Transverse colon (tissue), 4 donors: ENCODE measurements around the gene MTF1. TPM values are rescaled to one million over a fixed set of nuclear protein-coding genes. Genes with fewer than 3 reads are reported as not detected.
"Not testable (repeated sequence)": the region's sequence is repeated elsewhere in the genome, so short reads cannot be mapped to it uniquely, and the experiment has no call there.

ENCODE experiments used
- DNase-seq: peaks from one replicate; pipeline ENCODE4 v3.0.0-alpha.2; 2019
- H3K27ac ChIP-seq, 4 donors: fragments of 200-600 bp; sonication (generic); 2 replicates each; pipeline ENCODE4 v1.5.1; 2016 to 2018; ENCODE audit warnings: inconsistent platforms in 4 of 4
- H3K27me3 ChIP-seq: fragments of 200-600 bp; sonication (generic); 2 replicates; pipeline ENCODE4 v1.5.1; 2017; ENCODE audit warnings: inconsistent platforms
- H3K36me3 ChIP-seq, 4 donors: fragments of 200-600 bp; sonication (generic); 2 replicates each; pipeline ENCODE4 v1.5.1; 2017 to 2019; ENCODE audit warnings: inconsistent platforms in 4 of 4
- H3K4me1 ChIP-seq, 4 donors: fragments of 200-600 bp; sonication (generic); 2 replicates each; pipeline ENCODE4 v1.5.1; 2017 to 2020; ENCODE audit warnings: inconsistent platforms in 4 of 4
- H3K4me3 ChIP-seq, 4 donors: fragments of 200-600 bp; sonication (generic); 1 replicate in 1 of 4; 2 replicates in 3 of 4; pipeline versions ENCODE4 v1.5.1 to v1.6.1; 2017 to 2019; ENCODE audit warnings: inconsistent platforms in 4 of 4
- H3K9me3 ChIP-seq, 2 donors: fragments of 200-600 bp; sonication (generic); 2 replicates each; pipeline ENCODE4 v1.5.1; 2017 to 2019; ENCODE audit warnings: inconsistent platforms in 2 of 2
- EP300 ChIP-seq: sonication (generic); formaldehyde crosslinking; IDR thresholded peaks from one replicate; pipeline ENCODE4 v1.6.1; 2017; ENCODE audit warnings: antibody characterized with exemption, low read depth
- POLR2A ChIP-seq: fragments of 450-650 bp; IDR thresholded peaks from one replicate; pipeline ENCODE4 v1.6.1; 2016; ENCODE audit warnings: antibody characterized with exemption, mild to moderate bottlenecking, moderate library complexity
- POLR2AphosphoS5 ChIP-seq, 3 donors: sonication (generic); formaldehyde crosslinking; IDR thresholded peaks; one replicate each; pipeline ENCODE4 v1.6.1; 2016; ENCODE audit warnings: antibody characterized with exemption in 3 of 3
- whole genome bisulfite sequencing, 2 donors: methylation state at CpG; one replicate each; pipeline ENCODE4 v1.1.5; 2018; ENCODE audit warnings: low coverage in 1 of 2; 5-methylcytosine and 5-hydroxymethylcytosine counted together
- in situ Hi-C, 4 donors: fragments of 200-750 bp; cut with MboI; loops; one replicate each; pipeline versions ENCODE4 v1.15.0 to v1.15.1; 2017; ENCODE audit warnings: low sequenced_read_pairs in 3 of 4, low pct_ligation_motif_present in 1 of 4, low pct_unique_long_range_greater_than_20kb in 1 of 4
- intact Hi-C: fragments of 100-400 bp; cut with DNase I; formaldehyde crosslinking; loops from one replicate; pipeline ENCODE4 v1.15.1; 2023; ENCODE audit warnings: low total_unique reads
- total RNA-seq, 4 donors: library from RNA; depleted of rRNA; stranded (reverse); fragments of >200 nt; gene quantifications; one replicate each; pipeline ENCODE4 v1.1.0, GENCODE V29; 2016
- TF ChIP-seq, protein P1 (sequence below), 5 experiments: fragments of 200-600 bp in 3 of 5; fragments of 450-650 bp in 2 of 5; sonication (generic) in 3 of 5; IDR thresholded peaks; 1 replicate in 2 of 5; 2 replicates in 3 of 5; pipeline ENCODE4 v1.5.1; 2016 to 2017; ENCODE audit warnings: antibody characterized with exemption in 5 of 5, inconsistent platforms in 3 of 5, mild to moderate bottlenecking in 2 of 5, moderate library complexity in 1 of 5

MTF1 gene
- total RNA-seq, 4 donors from 2014 or later: 2.2 to 20.2 (median 9.3) TPM

DNA sequence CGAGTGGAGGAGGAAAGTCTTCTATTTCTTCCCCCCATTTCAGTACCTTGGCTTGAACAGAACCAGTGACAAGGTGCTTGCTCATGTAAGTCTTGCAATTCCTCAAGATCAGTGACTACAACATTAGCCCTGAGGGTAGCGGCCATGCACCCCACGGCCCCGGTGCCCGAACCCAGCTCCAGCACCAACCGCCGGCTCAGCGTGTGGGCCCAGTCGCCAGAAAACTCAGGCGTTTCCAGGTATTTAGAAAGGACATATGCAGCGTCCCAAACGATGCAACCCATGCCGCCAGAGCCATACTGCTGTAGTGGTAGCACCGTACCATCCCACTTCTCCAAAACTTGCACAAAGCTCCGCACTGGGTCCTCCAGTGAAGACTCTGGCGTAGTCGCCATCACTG lies 76.9 kb downstream of the MTF1 start:
- Histone ChIP-seq H3K4me3 (no peak overlapping the region), H3K27ac (no peak overlapping the region), H3K9me3 (no peaks in the 10 kb centered on the region), H3K4me1 (peaks cover 0 to 7% (median 5%) of the 10 kb centered on the region in 4 donors), H3K27me3 (peaks cover 13% of the 10 kb centered on the region), H3K36me3 (no peaks in the 10 kb centered on the region)
- DNase-seq: no peak
- intact Hi-C loops: no loop called here
- TF ChIP-seq EP300 (no peak), POLR2A (no peak), POLR2AphosphoS5 (IDR thresholded peaks at IDR 0.05) (no peak)
- TF ChIP-seq, protein P1, sequence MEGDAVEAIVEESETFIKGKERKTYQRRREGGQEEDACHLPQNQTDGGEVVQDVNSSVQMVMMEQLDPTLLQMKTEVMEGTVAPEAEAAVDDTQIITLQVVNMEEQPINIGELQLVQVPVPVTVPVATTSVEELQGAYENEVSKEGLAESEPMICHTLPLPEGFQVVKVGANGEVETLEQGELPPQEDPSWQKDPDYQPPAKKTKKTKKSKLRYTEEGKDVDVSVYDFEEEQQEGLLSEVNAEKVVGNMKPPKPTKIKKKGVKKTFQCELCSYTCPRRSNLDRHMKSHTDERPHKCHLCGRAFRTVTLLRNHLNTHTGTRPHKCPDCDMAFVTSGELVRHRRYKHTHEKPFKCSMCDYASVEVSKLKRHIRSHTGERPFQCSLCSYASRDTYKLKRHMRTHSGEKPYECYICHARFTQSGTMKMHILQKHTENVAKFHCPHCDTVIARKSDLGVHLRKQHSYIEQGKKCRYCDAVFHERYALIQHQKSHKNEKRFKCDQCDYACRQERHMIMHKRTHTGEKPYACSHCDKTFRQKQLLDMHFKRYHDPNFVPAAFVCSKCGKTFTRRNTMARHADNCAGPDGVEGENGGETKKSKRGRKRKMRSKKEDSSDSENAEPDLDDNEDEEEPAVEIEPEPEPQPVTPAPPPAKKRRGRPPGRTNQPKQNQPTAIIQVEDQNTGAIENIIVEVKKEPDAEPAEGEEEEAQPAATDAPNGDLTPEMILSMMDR (IDR thresholded peaks at IDR 0.05): no peak
- 89 to 91% methylated on average over 5 to 14 of the region's 17 CpGs for WGBS, 2 donors
- in situ Hi-C loops: no loop called here

GRCh38 chr1:37778654-37779053 lies 80.7 kb downstream of the MTF1 start:
- in situ Hi-C loops (no loop called here), intact Hi-C loops (no loop called here)
- no peak overlapping the region for H3K27ac ChIP-seq
- no peaks in the 10 kb centered on the region for H3K36me3 ChIP-seq
- DNase-seq: no peak
- TF ChIP-seq, protein P1 (IDR thresholded peaks at IDR 0.05): no peak
- TF ChIP-seq POLR2A (no peak), EP300 (no peak), POLR2AphosphoS5 (IDR thresholded peaks at IDR 0.05) (no peak)
- peaks cover 0 to 7% (median 5%) of the 10 kb centered on the region in 4 donors for H3K4me1 ChIP-seq
- WGBS, 2 donors: 77% methylated on average over 3 of the region's 3 CpGs; no CpG with 5 or more reads in 1 of the 2 donors
- no peaks in the 10 kb centered on the region for H3K9me3 ChIP-seq
- no peak overlapping the region for H3K4me3 ChIP-seq
- no peaks in the 10 kb centered on the region for H3K27me3 ChIP-seq

DNA sequence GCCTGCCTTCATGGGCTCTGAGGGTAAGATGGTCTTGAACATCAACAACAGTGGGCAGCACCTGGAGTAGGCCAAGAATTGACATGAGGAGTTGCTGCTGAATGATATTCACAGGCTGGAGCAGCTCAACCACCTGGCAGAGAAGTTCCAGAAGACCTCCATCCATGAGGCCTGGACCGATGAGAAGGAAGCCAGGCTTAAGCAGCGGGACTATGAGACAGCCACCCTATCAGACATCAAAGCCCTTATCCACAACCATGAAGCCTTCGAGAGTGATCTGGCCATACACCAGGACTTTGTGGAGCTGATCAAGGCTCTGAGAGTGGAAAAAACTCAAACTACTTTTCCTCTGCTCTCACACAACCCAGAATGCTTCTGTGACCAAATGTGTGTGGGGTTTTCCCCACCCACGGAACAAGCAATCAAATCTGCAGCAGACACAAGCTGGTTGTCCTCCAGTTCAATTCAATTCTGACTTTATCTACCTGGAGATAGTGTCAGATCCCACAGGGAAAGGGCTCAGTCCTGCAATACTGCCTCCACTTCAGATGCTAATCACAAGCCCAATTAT lies 82.4 kb downstream of the MTF1 start:
- Histone ChIP-seq H3K9me3 (no peaks in the 10 kb centered on the region), H3K4me1 (peaks cover 0 to 7% (median 5%) of the 10 kb centered on the region in 4 donors), H3K27ac (no peak overlapping the region), H3K36me3 (no peaks in the 10 kb centered on the region), H3K4me3 (no peak overlapping the region), H3K27me3 (peaks cover 5% of the 10 kb centered on the region)
- intact Hi-C loops: no loop called here
- WGBS, 2 donors: 68% methylated on average over 4 of the region's 4 CpGs; no CpG with 5 or more reads in 1 of the 2 donors
- DNase-seq: no peak
- no peak for TF ChIP-seq EP300
- TF ChIP-seq, protein P1 (IDR thresholded peaks at IDR 0.05): no peak
- TF ChIP-seq POLR2A: no peak
- no peak for TF ChIP-seq POLR2AphosphoS5 (IDR thresholded peaks at IDR 0.05)
- in situ Hi-C loops: no loop called here

- intact Hi-C loops: not testable (repeated sequence)
These were observed 88.0 kb downstream of the MTF1 start for GRCh38 chr1:37771440-37771839.

GRCh38 chr1:37767488-37767887 lies 91.9 kb downstream of the MTF1 start:
- DNase-seq: no peak
- WGBS, 2 donors: 18% methylated on average over 2 of the region's 2 CpGs; no CpG with 5 or more reads in 1 of the 2 donors
- H3K27ac ChIP-seq: no peak overlapping the region
- peaks cover 74% of the 10 kb centered on the region for H3K27me3 ChIP-seq
- TF ChIP-seq POLR2AphosphoS5 (IDR thresholded peaks at IDR 0.05): no peak
- no peak for TF ChIP-seq EP300
- TF ChIP-seq, protein P1 (IDR thresholded peaks at IDR 0.05): no peak
- TF ChIP-seq POLR2A: no peak
- intact Hi-C loops: no loop called here
- H3K36me3 ChIP-seq: no peaks in the 10 kb centered on the region
- in situ Hi-C loops: no loop called here
- H3K4me1 ChIP-seq: peaks cover 0 to 5% (median 0%) of the 10 kb centered on the region in 4 donors
- no peaks in the 10 kb centered on the region for H3K9me3 ChIP-seq
- H3K4me3 ChIP-seq: no peak overlapping the region

More at GRCh38 chr1:37771440-37771839, 88.0 kb downstream of the MTF1 start:
- H3K4me3 ChIP-seq, H3K36me3 ChIP-seq, H3K27ac ChIP-seq, in situ Hi-C loops, H3K9me3 ChIP-seq, DNase-seq, H3K4me1 ChIP-seq: not testable (repeated sequence)
- H3K27me3 ChIP-seq: peaks cover 40% of the 10 kb centered on the region
